Colonic mucosa (tissue), 4 donors: ENCODE data around the gene TMEM116. TPM values are rescaled to one million over a fixed set of nuclear protein-coding genes. Genes with fewer than 3 reads are reported as not detected.

ENCODE experiments used
- DNase-seq: peaks from one replicate; pipeline ENCODE4 v3.0.0-alpha.2; 2020
- H3K27ac ChIP-seq: fragments of 200-600 bp; one replicate; pipeline ENCODE4 v1.8.0; 2021
- H3K27me3 ChIP-seq: fragments of 200-600 bp; one replicate; pipeline ENCODE4 v1.8.0; 2021
- H3K36me3 ChIP-seq: fragments of 200-600 bp; one replicate; pipeline ENCODE4 v1.8.0; 2021
- H3K4me1 ChIP-seq: fragments of 200-600 bp; one replicate; pipeline ENCODE4 v1.8.0; 2021; ENCODE audit warnings: mild to moderate bottlenecking
- H3K4me3 ChIP-seq: fragments of 200-600 bp; one replicate; pipeline ENCODE4 v1.8.0; 2021
- H3K9ac ChIP-seq, 2 donors: one replicate each; pipeline ENCODE4 v1.7.0; 2013; ENCODE audit warnings: control low read depth in 2 of 2, low read depth in 2 of 2, low read length in 2 of 2
- H3K9me3 ChIP-seq: fragments of 200-600 bp; one replicate; pipeline ENCODE4 v1.8.0; 2021
- CTCF ChIP-seq: fragments of 200-600 bp; IDR thresholded peaks from one replicate; pipeline ENCODE4 v1.8.0; 2022; ENCODE audit warnings: antibody characterized with exemption, mild to moderate bottlenecking
- intact Hi-C: fragments of 100-400 bp; cut with DNase I; formaldehyde crosslinking; loops from one replicate; pipeline ENCODE4 v1.14.1; 2022
- total RNA-seq, 2 donors: library from RNA; stranded (reverse); fragmentation: NEBNext Ultra II Directional in 1 of 2; extraction: Animal tissue kit (Norgen Biotek cat#: 25700) in 1 of 2; gene quantifications; one replicate each; pipeline ENCODE4 v1.2.1, GENCODE V29; 2021
- donor health status: healthy.
- donor health status: DM: no; HTN: no; CAD: no.
- donor health status: DM: no; HTN: no; CAD: no.

The TMEM116 gene
- total RNA-seq, 2 donors from 2014 or later = 5.2 to 8.5 TPM

GRCh38 chr12:111978545-111978944, 34.4 kb downstream of the TMEM116 start:
- no peaks in the 10 kb centered on the region for H3K36me3 ChIP-seq
- no peak overlapping the region for H3K27ac ChIP-seq
- intact Hi-C loops = no loop called here
- H3K9ac ChIP-seq = no peak overlapping the region
- no peaks in the 10 kb centered on the region for H3K27me3 ChIP-seq
- TF ChIP-seq CTCF = no peak
- no peaks in the 10 kb centered on the region for H3K4me1 ChIP-seq
- no peak overlapping the region for H3K4me3 ChIP-seq
- DNase-seq = no peak
- no peaks in the 10 kb centered on the region for H3K9me3 ChIP-seq

GRCh38 chr12:111976860-111977259, 36.1 kb downstream of the TMEM116 start:
- no peaks in the 10 kb centered on the region for H3K9me3 ChIP-seq
- H3K36me3 ChIP-seq = no peaks in the 10 kb centered on the region
- TF ChIP-seq CTCF = no peak
- H3K4me1 ChIP-seq = no peaks in the 10 kb centered on the region
- H3K9ac ChIP-seq = no peak overlapping the region
- no peak overlapping the region for H3K4me3 ChIP-seq
- H3K27me3 ChIP-seq = no peaks in the 10 kb centered on the region
- intact Hi-C loops = no loop called here
- H3K27ac ChIP-seq = no peak overlapping the region
- DNase-seq = no peak

DNA sequence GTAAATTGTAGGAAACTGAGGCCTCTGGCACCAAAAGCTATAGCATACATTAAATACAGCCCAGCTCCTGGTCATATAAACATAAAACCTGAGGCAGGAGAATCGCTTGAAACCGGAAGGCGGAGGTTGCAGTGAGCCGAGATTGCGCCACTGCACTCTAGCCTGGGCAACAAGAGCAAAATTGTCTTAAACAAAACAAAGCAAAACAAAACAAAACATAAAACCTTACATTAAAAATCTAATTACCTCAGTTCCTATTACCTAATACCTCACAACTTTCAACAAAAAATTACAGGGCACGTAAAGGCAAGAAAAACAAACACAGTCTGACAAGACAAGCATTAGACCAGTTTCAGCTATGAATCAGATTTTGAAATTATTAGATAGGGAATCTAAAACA, 36.7 kb downstream of the TMEM116 start:
- no peak for TF ChIP-seq CTCF
- no peaks in the 10 kb centered on the region for H3K9me3 ChIP-seq
- intact Hi-C loops = no loop called here
- DNase-seq = no peak
- H3K27me3 ChIP-seq = no peaks in the 10 kb centered on the region
- H3K4me3 ChIP-seq = no peak overlapping the region
- no peaks in the 10 kb centered on the region for H3K36me3 ChIP-seq
- H3K9ac ChIP-seq = no peak overlapping the region
- H3K4me1 ChIP-seq = no peaks in the 10 kb centered on the region
- no peak overlapping the region for H3K27ac ChIP-seq

DNA sequence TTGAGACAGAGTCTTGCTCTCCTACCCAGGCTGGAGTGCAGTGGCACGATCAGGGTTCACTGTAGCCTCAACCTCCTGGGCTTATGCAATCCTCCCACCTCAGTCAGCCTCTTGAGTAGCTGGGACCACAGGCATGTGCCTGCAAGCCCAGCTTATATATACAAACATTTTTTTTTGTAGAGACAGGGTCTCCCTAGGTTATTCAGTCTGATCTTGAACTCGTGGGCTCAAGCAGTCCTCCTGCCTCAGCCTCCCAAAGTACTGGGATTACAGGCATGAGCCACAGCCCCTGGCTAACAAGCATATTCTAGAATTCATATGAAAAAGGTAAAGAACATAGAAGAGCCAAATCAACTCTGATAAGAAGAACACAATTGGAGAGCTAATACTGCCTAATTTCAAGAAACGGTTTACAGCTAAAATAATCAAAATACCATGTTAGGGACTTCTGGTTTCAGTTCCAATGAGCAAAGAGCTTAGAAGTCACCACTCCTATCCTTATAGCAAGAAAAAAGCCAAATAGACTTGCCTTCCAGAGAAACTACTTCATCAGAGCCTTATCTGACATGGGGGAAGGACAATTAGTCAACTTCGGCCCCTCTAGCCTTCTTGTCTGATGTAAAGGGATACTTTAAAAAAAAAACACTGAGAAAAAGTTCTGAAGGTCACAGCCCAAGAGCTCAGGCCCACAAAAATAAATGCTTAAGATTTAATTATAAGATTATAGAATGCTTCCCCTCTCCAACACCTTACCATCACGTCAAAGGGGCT, 37.6 kb downstream of the TMEM116 start:
- no peak overlapping the region for H3K27ac ChIP-seq
- TF ChIP-seq CTCF = no peak
- no peak overlapping the region for H3K4me3 ChIP-seq
- H3K36me3 ChIP-seq = no peaks in the 10 kb centered on the region
- no peaks in the 10 kb centered on the region for H3K9me3 ChIP-seq
- no peak for DNase-seq
- no peaks in the 10 kb centered on the region for H3K4me1 ChIP-seq
- no peaks in the 10 kb centered on the region for H3K27me3 ChIP-seq
- H3K9ac ChIP-seq = no peak overlapping the region
- intact Hi-C loops = no loop called here

GRCh38 chr12:111971800-111972199, 41.2 kb downstream of the TMEM116 start:
- intact Hi-C loops = no loop called here
- H3K4me3 ChIP-seq = no peak overlapping the region
- no peak overlapping the region for H3K9ac ChIP-seq
- no peaks in the 10 kb centered on the region for H3K27me3 ChIP-seq
- no peak overlapping the region for H3K27ac ChIP-seq
- no peak for DNase-seq
- no peaks in the 10 kb centered on the region for H3K9me3 ChIP-seq
- H3K36me3 ChIP-seq = no peaks in the 10 kb centered on the region
- no peak for TF ChIP-seq CTCF
- no peaks in the 10 kb centered on the region for H3K4me1 ChIP-seq
